Left colon (tissue), 2 donors: ENCODE data around the gene AXL. TPM values are rescaled to one million over a fixed set of nuclear protein-coding genes. Genes with fewer than 3 reads are reported as not detected.
"Not testable (repeated sequence)": the region's sequence is repeated elsewhere in the genome, so short reads cannot be mapped to it uniquely, and the experiment has no call there.

Experiments used
- ATAC-seq: fragments of 200-7000 bp; cut with Tn5 transposase; one replicate; pipeline ENCODE4 v1.9.1; 2020; ENCODE audit warnings: mild to moderate bottlenecking, moderate library complexity
- DNase-seq, 2 donors: peaks; one replicate each; pipeline ENCODE4 v3.0.0-alpha.2; 2020
- intact Hi-C, 2 donors: fragments of 100-400 bp; cut with DNase I in 1 of 2; cut with micrococcal nuclease in 1 of 2; formaldehyde crosslinking; loops; one replicate each; pipeline versions ENCODE4 v1.11.2 to v1.14.0; 2022; cut with DNase I, micrococcal nuclease
- long read RNA-seq: library from polyadenylated mRNA; unstranded; transcript quantifications from one replicate; pipeline ENCODE4 v2.0.0, GENCODE V29; 2021
- total RNA-seq, 2 donors: library from RNA; stranded (reverse); fragmentation: NEBNext Ultra II Directional; extraction: Animal tissue kit (Norgen Biotek cat#: 25700); gene quantifications; one replicate each; pipeline ENCODE4 v1.2.1, GENCODE V29; 2021
- donor health status: DM: no; HTN: no; CAD: no.
- donor health status: DM: yes; HTN: yes; CAD: no.

Gene AXL
- total RNA-seq: 10 to 100 TPM in 1 of 2 donors, 1 to 10 TPM in 1; 6.3 to 27.4 TPM
- long read RNA-seq, partial matches to known transcripts: 1 of 1 reads
- long read RNA-seq, other reads (novel, unspliced or antisense): 0 of 1 reads

DNA sequence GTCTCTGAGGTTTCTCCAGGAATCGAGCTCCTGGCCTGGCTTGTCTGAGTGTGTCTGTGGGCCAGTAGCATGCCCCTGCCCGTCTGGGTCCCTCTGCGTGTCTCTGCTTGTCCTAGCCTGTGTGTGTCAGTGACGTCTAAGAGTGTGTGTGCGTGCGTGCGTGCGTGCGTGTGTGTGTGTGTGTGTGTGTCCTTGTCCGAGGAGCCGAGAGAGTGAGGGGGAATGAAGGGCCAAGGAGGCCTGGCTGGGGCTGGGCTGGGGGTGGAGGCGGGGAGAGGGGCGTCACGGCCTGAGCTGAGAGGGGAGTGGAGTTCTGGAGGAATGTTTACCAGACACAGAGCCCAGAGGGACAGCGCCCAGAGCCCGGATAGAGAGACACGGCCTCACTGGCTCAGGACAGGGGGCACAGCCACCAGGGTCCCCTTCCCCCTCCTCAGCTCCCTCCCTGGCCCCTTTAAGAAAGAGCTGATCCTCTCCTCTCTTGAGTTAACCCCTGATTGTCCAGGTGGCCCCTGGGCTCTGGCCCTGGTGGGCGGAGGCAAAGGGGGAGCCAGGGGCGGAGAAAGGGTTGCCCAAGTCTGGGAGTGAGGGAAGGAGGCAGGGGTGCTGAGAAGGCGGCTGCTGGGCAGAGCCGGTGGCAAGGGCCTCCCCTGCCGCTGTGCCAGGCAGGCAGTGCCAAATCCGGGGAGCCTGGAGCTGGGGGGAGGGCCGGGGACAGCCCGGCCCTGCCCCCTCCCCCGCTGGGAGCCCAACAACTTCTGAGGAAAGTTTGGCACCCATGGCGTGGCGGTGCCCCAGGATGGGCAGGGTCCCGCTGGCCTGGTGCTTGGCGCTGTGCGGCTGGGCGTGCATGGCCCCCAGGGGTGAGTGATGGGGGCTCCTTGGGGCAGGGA is at the start of gene AXL:
Gene AXL (plus strand): TSS at position 609 of the 893 bp plus-strand sequence. CDS start 170 bp downstream, at position 779.
- peak; percentile 62 to 78 for DNase-seq
- intact Hi-C loops: no loop called here
- ATAC-seq: peak; percentile 59

DNA sequence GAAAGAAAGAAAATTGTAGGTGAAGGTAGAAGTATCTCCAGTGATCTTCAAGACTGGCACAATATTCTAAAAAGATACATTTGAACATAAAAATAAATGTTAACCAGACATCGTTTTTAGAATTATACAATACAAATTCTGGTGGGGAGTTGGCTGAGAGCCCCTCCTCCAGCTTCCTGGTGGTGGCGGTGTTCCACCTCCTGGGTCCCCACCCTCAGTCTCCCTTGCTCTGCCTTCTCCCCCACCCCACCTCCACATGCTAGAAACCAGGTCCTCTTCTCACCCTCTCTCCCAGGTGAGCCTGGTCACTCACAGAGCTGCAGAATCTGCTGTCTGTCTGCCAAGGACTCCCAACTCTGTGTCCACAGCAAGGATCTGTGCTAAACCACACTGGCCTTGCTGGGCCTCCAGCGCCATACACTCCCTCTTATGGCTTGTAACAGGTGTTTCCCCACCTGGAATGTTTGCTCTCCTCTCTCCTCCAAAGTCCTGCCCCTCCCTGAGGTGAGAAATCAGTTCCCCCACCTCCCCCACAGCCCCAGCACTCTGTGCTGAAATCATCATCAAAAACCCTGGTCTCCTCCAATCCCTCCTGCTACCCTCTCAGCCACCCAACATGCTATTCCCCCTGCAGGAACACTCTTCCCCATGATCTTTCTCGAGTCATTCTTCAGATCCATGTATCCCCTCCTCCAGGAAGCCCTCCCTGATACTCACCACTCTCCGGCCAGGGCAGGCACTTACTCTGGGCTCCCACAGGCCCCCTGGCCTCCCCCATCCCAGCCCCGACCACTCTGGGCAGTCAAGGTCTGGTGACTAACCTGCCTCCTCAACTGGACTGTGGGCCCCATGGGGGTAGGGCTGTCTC is 46.5 kb upstream of the AXL start:
- intact Hi-C loops: no loop called here
- DNase-seq: peak; percentile 47 to 56
- ATAC-seq: peak; percentile 52

DNA sequence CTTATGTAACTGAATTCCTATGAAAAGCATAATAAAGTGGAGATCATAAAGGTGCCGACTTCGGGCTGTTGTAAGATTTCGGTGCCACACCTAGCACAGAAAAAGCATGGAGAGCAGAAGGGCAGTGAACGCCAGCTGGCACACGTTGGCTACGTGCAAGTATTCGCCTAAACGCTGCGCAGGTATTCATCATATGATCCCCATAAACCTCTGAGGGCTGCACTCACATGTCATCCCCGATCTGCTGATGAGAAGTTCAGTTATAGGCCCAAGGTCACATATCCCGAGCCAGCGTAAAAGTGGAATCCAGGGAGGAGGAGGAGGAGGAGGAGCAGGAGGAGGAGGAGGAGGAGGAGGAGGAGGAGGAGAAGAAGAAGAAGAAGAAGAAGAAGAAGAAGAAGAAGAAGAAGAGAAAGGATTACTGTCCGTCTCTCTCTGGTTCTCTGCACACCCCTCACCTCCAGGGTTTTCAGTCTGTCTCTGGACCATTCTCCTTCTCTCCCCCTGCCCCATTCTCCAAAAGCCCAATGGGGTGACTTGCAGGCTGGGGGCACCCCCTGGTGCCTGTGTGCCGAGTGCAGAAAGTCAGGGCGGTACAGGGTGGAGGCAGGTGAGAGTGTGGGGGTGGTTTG is 44.6 kb upstream of the AXL start:
- peak; percentile 79 for ATAC-seq
- peak; percentile 77 to 87 for DNase-seq
- intact Hi-C loops: no loop called here

DNA sequence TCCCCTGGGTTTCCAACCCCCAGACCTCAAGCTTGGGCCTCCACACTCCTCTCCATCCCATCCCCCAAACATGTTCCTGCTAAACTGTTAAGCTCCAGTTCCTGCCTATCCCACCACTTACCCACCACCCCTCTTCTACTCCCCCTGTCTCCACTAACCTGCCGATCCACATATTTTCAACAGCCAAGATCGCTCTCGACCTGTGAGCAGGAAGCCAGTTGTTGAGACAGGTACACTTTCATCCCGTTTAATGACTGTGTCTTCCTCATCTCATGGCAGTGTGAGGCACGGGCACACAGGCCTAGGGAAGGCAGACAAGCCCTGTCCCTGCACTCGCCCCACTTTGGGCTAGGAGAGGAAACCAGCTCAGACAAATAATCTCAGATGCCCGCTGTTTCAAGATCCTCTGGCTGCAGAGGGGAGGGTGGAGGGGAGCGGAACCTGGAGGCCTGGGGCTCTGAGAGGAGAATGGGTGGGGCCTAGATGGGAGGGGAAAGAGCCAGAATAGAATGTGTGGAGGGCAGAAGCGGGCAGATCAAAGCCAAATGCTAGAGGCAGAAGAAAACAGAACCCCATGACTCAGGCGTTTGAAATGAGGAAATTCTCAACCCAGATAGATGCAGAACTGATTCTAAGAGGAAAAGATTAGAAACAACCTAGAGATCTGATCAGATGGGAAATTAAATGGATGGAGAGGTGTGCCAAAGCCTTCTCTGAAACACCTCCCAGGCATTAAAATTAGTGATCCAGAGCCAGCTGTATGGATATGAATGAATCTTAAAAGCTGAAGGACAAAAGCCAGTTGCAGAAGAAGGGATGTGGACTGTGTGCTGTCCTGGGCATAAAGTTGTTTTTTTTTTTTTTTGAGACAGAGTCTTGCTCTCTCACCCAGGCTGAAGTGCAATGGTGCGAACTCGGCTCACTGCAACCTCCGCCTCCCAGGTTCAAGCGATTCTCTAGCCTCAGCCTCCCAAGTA is 42.9 kb upstream of the AXL start:
- peak; percentile 62 for ATAC-seq
- intact Hi-C loops: no loop called here
- DNase-seq: peak; percentile 66 to 87

DNA sequence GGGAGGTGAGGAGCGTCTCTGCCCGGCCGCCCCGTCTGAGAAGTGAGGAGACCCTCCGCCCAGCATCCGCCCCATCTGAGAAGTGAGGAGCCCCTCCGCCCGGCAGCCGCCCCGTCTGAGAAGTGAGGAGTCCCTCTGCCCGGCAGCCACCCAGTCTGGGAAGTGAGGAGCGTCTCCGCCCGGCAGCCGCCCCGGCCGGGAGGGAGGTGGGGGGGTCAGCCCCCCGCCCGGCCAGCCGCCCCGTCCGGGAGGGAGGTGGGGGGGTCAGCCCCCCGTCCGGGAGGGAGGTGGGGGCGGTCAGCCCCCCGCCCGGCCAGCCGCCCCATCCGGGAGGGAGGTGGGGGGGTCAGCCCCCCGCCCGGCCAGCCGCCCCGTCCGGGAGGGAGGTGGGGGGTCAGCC is 38.9 kb upstream of the AXL start:
- intact Hi-C loops, ATAC-seq, DNase-seq: not testable (repeated sequence)

DNA sequence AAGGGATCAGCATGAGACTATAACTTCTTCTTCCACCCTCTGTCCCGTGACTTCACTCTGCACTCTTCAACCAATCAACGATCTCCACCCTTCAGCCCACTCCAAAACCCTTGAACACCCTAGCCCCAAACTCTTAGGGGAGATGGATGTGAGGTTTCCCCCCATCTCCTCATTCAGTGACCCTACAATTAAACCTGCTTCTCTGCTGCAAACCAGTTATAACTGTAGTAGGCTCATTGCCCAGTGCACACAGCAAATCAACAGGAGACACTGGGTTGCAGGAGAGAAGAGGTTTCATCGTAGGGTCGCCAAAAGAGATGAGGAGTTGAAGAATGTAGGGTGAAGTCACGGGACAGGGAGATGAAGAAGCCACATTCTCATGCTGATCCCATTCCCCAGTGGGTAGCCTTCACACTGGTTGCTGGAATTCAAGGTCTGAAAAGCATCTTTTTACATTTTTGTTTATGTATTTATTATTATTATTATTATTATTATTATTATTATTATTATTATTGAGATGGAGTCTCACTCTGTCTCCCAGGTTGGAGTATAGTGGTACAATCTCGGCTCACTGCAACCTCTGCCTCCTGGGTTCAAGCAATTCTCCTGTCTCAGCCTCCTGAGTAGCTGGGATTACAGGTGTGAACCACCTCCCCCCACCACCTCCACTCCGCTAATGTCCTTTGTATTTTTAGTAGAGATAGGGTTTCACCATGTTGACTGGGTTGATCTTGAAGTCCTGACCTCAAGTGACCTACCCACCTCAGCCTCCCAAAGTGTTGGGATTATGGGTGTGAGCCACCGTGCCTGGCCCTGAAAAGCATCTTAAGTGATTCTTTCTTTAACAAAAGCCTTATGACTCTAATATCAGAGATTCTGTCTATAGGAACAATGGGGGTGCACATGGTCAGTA is 31.8 kb upstream of the AXL start:
- DNase-seq (no peak), ATAC-seq (no peak)
- intact Hi-C loops: no loop called here

DNA sequence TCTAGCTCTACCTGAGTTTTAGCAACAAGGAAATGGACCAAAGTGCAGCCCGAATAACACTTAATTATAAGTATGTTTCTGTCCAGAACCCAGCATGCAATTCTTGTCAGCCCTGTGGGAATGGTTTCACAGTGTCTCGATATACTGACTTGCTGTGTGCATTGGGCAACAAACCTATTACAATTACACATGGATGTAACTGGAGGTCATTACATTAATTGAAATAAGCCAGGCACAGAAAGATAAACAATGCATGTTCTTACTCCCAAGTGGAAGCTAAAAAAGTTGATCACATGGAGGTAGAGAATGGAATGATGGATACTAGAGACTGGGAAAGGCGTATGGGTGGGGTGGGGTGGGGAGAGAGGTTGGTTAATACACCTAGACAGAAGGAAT is 31.1 kb upstream of the AXL start:
- no peak for DNase-seq
- intact Hi-C loops: no loop called here
- no peak for ATAC-seq

DNA sequence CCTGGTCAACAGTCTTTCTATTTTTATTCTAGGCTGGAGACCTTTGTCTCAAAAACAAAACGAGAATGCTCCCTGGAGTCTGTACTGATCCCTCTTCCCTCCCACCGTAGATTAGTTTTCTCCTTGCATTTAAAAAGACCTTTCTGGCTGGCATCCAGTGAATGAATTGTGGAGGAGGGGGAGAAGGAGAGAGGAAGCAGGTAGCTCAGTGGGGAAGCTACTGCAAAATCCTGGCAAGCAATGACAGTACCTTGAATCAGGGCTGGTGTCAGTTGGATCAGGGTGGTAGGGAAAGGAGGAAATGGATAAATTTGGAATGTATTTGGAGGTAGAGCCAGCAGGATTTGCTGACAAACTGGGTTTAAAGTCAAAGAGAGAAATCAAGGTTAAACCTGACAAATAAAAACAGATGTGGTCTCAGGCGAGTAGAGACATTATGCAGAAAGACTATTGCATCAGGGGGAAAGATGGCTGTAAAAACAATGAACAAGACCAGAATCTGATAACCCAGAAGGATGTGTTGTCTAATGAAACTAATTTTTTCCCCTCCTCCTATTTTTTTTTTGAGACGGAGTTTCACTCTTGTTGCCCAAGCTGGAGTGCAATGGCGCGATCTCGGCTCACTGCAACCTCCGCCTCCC is 29.5 kb upstream of the AXL start:
- no peak for ATAC-seq
- intact Hi-C loops: no loop called here
- no peak for DNase-seq

DNA sequence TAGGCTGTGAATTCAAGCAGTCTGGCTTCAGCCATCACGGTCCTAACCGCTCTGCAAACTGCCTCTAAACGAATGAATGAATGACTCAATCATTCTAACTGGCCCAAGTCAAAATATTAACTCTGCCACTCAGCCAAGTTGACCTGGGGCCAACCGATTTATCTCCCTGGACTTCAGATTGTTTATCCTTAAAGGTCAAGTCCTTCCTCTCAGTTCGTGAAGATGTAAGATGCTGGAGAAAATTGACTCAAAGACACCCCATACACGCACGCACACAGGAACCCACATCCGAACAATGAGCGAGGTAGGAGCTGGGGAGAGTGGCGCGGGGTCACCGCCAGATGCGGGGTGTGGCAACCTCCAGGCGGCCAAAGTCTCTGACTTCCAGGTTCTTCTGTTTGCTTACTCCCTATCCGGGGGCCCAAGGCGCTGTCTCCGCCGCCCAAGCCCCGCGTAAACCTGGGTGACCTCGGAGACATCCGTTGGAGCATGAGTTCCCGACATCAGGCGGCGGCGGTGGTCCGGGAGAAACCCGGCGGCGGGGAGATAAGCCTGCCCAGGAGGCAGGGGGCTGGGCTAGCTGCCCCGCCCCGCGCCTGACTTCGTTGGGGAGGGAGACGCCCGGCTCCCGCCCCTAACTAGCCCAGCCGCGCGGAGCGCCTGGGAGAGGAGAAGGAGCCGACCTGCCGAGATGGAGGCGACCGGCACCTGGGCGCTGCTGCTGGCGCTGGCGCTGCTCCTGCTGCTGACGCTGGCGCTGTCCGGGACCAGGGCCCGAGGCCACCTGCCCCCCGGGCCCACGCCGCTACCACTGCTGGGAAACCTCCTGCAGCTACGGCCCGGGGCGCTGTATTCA is 26.2 kb upstream of the AXL start, which contains the start of gene CYP2S1:
Gene CYP2S1 (plus strand): TSS at position 646 of the 856 bp plus-strand sequence. CDS start 46 bp downstream, at position 692.
- intact Hi-C loops: no loop called here
- DNase-seq: peak; percentile 73 to 80

DNA sequence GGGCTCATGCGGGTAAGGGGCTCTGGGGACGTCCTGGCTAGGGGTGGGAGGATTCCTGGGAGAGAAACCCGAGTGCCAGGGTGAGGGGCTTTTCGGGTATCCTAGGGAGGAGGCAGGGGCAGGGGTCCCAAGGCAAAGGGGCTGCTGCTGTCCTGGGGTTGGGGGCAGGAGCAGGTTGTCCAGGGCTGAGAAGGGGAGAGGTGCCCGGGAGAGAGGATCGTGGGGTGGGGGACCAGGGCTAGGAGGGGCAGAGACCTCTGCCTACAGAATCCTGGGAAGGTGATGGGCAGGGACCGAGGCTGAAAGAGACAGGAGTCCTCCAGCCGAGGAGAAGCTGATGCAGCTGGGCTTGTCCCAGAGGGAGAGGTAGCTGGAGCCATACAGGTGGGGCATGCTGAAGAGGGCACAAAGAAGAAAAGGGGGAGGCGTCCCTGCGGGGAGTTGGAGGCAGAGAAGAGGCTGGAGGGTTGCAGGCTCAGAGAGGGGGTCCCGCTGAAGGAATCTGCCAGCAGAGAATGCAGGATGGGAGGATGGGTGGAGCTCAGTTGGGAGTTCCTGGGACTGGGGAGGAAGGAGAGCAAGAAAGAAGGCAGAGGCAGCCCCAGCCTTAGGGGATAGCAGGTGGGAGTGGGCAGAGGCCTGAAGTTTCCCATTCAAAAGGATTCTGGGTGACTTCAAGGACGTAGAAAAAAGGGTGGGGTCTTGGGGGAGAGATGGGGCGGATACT is 25.4 kb upstream of the AXL start:
- ATAC-seq: peak; percentile 47
- intact Hi-C loops: no loop called here
- peak in 1 of 2 donors; percentile 25 for DNase-seq

More for the DNA sequence above, 26.2 kb upstream of the AXL start, which contains the start of gene CYP2S1:
- ATAC-seq: peak; percentile 93

DNA sequence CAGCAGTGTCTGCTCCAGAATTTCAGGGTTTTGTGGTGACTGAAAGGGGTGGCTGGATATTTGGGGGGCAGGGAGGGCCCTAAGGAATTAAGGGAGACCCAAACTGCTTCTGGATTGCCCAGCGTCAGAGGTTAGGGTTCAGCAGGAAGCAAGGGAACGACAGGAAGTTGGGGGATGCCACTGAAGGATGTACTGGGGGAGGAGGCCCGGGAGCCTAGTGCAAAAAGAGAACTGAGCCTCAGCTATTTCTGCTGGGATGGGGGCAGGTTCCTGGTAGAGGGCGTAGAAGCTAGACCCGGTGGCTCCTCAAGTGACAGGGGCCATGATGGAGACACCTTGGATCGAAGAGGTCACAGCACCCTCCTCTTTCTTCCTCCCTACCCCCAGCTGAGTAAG is 24.9 kb upstream of the AXL start:
- ATAC-seq: no peak
- no peak for DNase-seq
- intact Hi-C loops: no loop called here

DNA sequence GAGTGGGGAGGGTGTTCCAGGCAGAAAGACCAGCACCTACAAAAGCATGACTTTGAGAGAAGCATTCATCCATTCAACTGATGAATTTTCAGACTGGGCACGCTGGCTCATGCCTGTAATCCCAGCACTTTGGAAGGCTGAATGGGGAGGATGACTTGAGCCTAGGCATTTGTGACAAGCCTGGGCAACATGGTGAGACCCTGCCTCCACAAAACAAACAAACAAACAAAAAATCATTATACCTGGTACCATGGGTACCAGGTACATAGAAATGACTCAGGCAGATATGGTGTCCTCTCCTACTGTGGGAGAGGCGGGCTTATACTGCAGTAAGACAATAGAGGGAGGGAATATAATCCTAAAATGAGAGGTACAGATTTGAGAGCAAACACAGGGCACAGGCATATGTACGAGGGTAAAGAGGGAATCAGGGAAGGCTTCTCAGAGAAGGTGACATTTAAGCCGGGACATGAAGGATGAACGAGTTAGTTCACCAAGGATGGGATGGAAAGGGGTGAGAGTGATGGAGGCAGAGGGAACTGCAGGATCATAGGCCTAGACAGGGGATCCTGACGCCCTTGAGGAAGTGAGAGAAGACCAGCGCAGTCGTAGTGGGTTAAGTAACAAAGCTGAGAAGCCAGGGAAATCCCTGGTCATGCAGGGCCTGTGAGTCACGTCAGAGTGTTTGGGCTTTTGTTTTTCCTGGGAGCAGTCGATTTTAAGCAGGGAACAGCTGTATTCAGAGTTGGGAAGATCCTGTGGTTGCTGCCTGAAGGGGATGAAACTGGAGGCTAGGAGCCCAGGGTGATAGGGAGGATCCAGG is 23.1 kb upstream of the AXL start:
- ATAC-seq (no peak), DNase-seq (no peak)
- intact Hi-C loops: no loop called here

DNA sequence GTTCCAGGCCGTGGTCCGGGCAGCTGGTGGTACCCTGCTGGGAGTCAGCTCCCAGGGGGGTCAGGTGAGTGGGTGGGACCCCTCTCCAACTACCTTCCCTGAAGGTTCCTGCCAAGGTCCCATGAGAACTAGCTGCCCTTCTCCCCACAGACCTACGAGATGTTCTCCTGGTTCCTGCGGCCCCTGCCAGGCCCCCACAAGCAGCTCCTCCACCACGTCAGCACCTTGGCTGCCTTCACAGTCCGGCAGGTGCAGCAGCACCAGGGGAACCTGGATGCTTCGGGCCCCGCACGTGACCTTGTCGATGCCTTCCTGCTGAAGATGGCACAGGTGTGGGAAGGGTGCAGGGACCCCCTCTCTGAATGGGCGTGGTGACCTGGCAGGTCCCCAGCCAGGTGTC is 20.5 kb upstream of the AXL start:
- DNase-seq (no peak), ATAC-seq (no peak)
- intact Hi-C loops: no loop called here

DNA sequence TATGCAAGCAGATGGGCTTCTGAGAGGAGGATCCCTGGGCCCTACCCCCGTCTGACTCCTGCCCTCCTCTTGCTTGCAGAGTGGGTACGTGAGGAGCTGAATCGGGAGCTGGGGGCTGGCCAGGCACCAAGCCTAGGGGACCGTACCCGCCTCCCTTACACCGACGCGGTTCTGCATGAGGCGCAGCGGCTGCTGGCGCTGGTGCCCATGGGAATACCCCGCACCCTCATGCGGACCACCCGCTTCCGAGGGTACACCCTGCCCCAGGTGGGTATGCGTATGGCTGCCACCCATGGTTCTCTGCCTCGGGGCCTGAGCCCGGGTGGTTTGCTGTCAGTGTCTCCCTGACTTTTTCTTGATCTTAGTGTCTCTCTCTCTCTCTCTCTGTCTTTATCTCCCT is 15.7 kb upstream of the AXL start:
- ATAC-seq: no peak
- intact Hi-C loops: loop anchor here (5.0 to 10.0 kb wide), 3 partner anchors 51 to 101 kb away; partner anchors contain the start of gene HNRNPUL1 (in 1 of the 2)

More for the DNA sequence above, 15.7 kb upstream of the AXL start:
- DNase-seq: no peak
